Pons (tissue), 1 donor: ENCODE measurements around the gene CSTF2.

Experiments used
- DNase-seq: peaks from one replicate; pipeline ENCODE4 v3.0.0-alpha.2; 2016; ENCODE audit warnings: low spot score

Gene CSTF2

DNA sequence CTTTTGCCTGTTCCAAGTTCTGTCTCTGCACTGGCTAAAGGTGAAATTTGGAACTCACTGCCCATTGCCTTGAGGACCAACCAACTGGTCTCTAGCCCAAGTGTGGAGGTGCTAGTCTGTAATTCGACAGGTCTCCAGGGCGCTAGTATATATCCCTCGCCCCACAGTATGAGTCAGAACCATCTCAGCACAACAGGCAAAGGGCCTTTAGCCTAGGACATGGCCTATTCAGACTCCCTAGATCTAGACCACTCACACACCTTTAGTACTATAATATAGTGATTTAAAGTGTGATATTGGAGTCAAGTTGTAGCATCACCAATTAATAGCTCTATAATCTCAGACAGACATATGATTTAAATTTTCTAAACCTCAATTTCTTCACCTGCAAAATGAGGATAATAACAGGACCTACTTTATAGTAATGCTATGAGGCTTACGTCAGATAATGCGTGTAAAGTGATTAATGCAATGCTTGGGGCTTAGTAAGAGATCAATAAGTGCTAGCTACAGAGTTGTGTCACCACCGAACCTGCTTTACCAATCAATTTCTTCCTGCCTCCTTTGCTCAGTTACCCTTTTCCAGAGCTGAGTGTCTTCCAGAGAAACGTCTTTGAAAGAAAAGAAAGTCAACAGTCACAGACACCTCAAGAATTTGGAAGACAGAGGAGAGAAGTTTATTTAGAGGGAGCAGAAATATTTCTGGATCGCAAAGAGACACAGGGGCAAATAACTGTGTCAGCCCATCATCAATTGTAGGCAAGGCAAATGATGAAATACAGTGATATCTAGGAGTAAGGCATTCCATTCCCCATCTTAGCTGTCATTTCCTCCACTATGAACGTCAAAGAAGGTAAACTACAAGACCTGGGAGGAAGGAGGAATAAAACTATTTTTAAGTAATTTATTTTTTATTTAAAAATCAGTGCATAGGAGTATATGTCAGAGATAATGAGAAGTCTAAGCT lies 51.7 kb downstream of the CSTF2 start:
- no peak for DNase-seq

DNA sequence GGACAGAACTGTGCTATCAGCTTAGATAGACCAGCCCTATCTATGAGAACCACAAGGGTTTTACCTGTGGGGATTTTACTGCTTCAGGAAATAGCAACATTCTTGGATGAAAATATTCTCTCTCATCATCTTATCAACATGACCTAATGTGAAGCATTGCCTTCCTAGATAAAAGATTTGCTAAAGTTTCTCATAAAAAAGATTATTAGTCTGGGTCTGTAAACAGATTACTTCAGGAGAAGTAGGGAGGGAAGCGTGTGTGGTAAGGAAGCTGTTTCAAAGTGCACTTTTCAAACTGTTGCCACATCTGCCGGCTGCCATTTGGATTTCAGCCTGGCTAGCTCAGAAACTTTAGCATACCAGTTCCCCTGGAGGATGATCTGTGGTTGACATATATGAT lies 54.1 kb downstream of the CSTF2 start, which contains the start of gene NOX1:
NOX1 (minus strand) TSS at position 35 of the 400 bp plus-strand sequence. CDS start 220 bp downstream, outside the sequence.
- no peak for DNase-seq

DNA sequence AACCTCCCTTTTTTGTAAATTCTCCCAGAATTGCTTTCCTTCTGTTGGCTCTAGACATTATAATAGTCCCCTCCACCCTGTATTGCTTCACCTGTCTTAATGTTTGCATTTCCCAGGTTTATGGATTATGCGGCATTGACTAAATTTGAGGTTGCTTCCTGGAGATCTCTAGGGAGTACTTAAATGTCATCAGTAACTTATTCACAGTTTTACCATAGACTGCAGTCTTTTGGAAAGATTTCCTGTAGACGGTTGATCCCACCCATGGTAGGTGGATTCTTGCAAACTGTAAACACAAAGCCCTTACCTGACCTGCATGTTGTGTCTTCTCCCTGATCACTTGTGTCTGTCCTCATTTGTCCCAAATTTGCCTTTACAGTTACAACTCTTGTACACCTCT lies 60.2 kb downstream of the CSTF2 start:
- no peak for DNase-seq

DNA sequence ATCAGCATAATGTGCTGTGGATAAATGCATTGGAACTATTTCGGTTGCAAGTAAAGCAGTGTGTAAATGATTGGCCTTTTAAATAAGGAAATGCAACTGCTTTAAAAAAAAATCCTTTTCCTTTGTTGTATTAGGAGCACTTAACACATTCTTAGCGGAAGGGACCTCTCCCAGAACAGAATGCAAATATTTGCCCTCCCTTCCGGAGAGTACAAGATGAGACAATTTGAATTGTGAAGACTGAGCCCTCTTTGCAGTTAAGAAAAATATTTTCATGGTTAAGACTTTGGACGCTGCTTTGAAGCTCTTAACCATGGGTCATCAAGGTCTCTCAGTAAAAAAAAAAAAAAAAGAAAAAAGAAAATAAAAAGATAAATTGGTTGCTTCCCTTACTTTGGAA lies 63.5 kb downstream of the CSTF2 start:
- DNase-seq, result no peak
